H1 (cell line): ENCODE measurements around the gene CALHM2. TPM values are rescaled to one million over a fixed set of nuclear protein-coding genes. Genes with fewer than 3 reads are reported as not detected.

Experiments
- CTCF ChIA-PET: fragments of 300-600 bp; sonication (Branson Sonifier 250); formaldehyde crosslinking; loops from one replicate; lab custom pipeline; 2021; ENCODE audit not compliant: partially characterized antibody; lab: Charles Lee
- POLR2A ChIA-PET: fragments of 300-600 bp; sonication (Branson Sonifier 250); formaldehyde crosslinking; loops from one replicate; lab custom pipeline; 2021; ENCODE audit warnings: inconsistent platforms; ENCODE audit not compliant: partially characterized antibody; lab: Charles Lee
- DNase-seq, 2 experiments: peaks; one replicate each; pipeline versions ENCODE4 v3.0.0 to v3.0.0-alpha.2; 2010 to 2022; ENCODE audit warnings: low spot score in 2 of 2, low read depth in 1 of 2, mixed read lengths in 1 of 2
- FAIRE-seq: peaks from 2 replicates; lab custom pipeline; 2011; peaks lifted over from hg19 to GRCh38; lab: Jason Lieb, UNC
- H2AFZ ChIP-seq: 2 replicates; pipeline ENCODE4 v1.8.1; 2012; ENCODE audit warnings: low read length, inconsistent platforms
- H2AK5ac ChIP-seq: 2 replicates; pipeline ENCODE4 v1.6.1; 2013; ENCODE audit warnings: low read depth, low read length
- H2BK120ac ChIP-seq: replicated peaks from 2 replicates; pipeline ENCODE3; 2013; ENCODE audit warnings: low read depth, low read length, inconsistent platforms
- H2BK12ac ChIP-seq: 2 replicates; pipeline ENCODE4 v1.6.1; 2013; ENCODE audit warnings: low read depth, low read length
- H2BK15ac ChIP-seq: 2 replicates; pipeline ENCODE4 v1.6.1; 2013; ENCODE audit warnings: low read length
- H2BK20ac ChIP-seq: 2 replicates; pipeline ENCODE4 v1.6.1; 2013; ENCODE audit warnings: low read length
- H2BK5ac ChIP-seq: 2 replicates; pipeline ENCODE4 v1.6.1; 2013; ENCODE audit warnings: low read depth, low read length
- H3K14ac ChIP-seq: 2 replicates; pipeline ENCODE4 v1.6.1; 2013; ENCODE audit warnings: inconsistent platforms; ENCODE audit not compliant: insufficient read length
- H3K18ac ChIP-seq: 2 replicates; pipeline ENCODE4 v1.6.1; 2013; ENCODE audit warnings: low read length; ENCODE audit errors: extremely low read depth
- H3K23ac ChIP-seq: 2 replicates; pipeline ENCODE4 v1.6.1; 2013; ENCODE audit warnings: inconsistent platforms; ENCODE audit not compliant: insufficient read length
- H3K23me2 ChIP-seq: 2 replicates; pipeline ENCODE4 v1.6.1; 2013; ENCODE audit warnings: low read depth, low read length
- H3K27ac ChIP-seq: 2 replicates; pipeline ENCODE4 v1.6.1; 2011; ENCODE audit warnings: low read depth, low read length, inconsistent platforms
- H3K27me3 ChIP-seq, 4 experiments: replicated peaks in 1 of 4; 1 replicate in 1 of 4; 2 replicates in 3 of 4; pipeline versions ENCODE4 v1.6.1 to v1.8.1; 2011 to 2013; ENCODE audit warnings: low read length in 3 of 4, mild to moderate bottlenecking in 3 of 4, inconsistent platforms in 2 of 4, mixed read lengths in 2 of 4, moderate library complexity in 1 of 4; ENCODE audit not compliant: control insufficient read depth in 3 of 4, insufficient read depth in 3 of 4; ENCODE audit errors: extremely low read depth in 1 of 4
- H3K36me3 ChIP-seq, 4 experiments: 2 replicates each; pipeline versions ENCODE4 v1.6.1 to v1.8.1; 2011 to 2013; ENCODE audit warnings: mild to moderate bottlenecking in 4 of 4, low read length in 3 of 4, moderate library complexity in 2 of 4, control low read depth in 1 of 4, inconsistent platforms in 1 of 4; ENCODE audit not compliant: insufficient read depth in 4 of 4, control insufficient read depth in 2 of 4
- H3K4ac ChIP-seq: replicated peaks from 2 replicates; pipeline ENCODE3; 2013; ENCODE audit warnings: low read length, low read depth, mixed read lengths, inconsistent platforms; ENCODE audit not compliant: insufficient read length
- H3K4me1 ChIP-seq, 4 experiments: replicated peaks in 1 of 4; 1 replicate in 1 of 4; 2 replicates in 3 of 4; pipeline versions ENCODE4 v1.6.1 to v1.8.1; 2011 to 2013; ENCODE audit warnings: low read length in 3 of 4, inconsistent platforms in 2 of 4, mixed read lengths in 1 of 4; ENCODE audit not compliant: insufficient read depth in 4 of 4, control insufficient read depth in 3 of 4
- H3K4me2 ChIP-seq, 2 experiments: 2 replicates each; pipeline versions ENCODE4 v1.6.1 to v1.8.1; 2011 to 2013; ENCODE audit warnings: low read depth in 2 of 2, low read length in 2 of 2, control low read depth in 1 of 2, inconsistent platforms in 1 of 2, mild to moderate bottlenecking in 1 of 2; ENCODE audit not compliant: insufficient read depth in 1 of 2
- H3K4me3 ChIP-seq, 4 experiments: fragments of 200-600, 300-600 bp in 1 of 4; sonication (generic), shearing (Covaris generic), sonication (Bioruptor Twin) in 1 of 4; 2 replicates each; pipeline versions ENCODE4 v1.5.1 to v1.8.1; 2011 to 2016; ENCODE audit warnings: low read length in 4 of 4, low read depth in 3 of 4, control low read depth in 2 of 4, inconsistent platforms in 2 of 4, mild to moderate bottlenecking in 2 of 4, mixed read lengths in 1 of 4, moderate library complexity in 1 of 4; ENCODE audit not compliant: insufficient read depth in 2 of 4; ENCODE audit errors: extremely low read depth in 1 of 4
- H3K56ac ChIP-seq: replicated peaks from 2 replicates; pipeline ENCODE3; 2013; ENCODE audit warnings: low read depth, mild to moderate bottlenecking, mixed read lengths, low read length, inconsistent platforms; ENCODE audit not compliant: insufficient read length
- H3K79me1 ChIP-seq: 2 replicates; pipeline ENCODE4 v1.6.1; 2013; ENCODE audit warnings: low read depth, low read length, control low read depth
- H3K79me2 ChIP-seq, 2 experiments: 2 replicates each; pipeline versions ENCODE4 v1.6.1 to v1.8.1; 2012 to 2013; ENCODE audit warnings: low read length in 2 of 2, mild to moderate bottlenecking in 2 of 2, inconsistent platforms in 1 of 2; ENCODE audit not compliant: insufficient read depth in 2 of 2, control insufficient read depth in 1 of 2
- H3K9ac ChIP-seq, 4 experiments: replicated peaks in 1 of 4; 1 replicate in 1 of 4; 2 replicates in 3 of 4; pipeline versions ENCODE4 v1.6.1 to v1.8.1; 2011 to 2013; ENCODE audit warnings: low read depth in 3 of 4, low read length in 3 of 4, control low read depth in 2 of 4, mild to moderate bottlenecking in 2 of 4, moderate library complexity in 2 of 4, inconsistent platforms in 1 of 4; ENCODE audit errors: extremely low read depth in 1 of 4
- H3K9me3 ChIP-seq, 2 experiments: 2 replicates each; pipeline versions ENCODE4 v1.6.1 to v1.8.1; 2012 to 2013; ENCODE audit warnings: mild to moderate bottlenecking in 2 of 2, moderate library complexity in 2 of 2, control low read depth in 1 of 2, inconsistent platforms in 1 of 2, low read depth in 1 of 2, low read length in 1 of 2, mixed read lengths in 1 of 2; ENCODE audit not compliant: insufficient read depth in 2 of 2
- H4K20me1 ChIP-seq, 2 experiments: replicated peaks in 1 of 2; 2 replicates each; pipeline versions ENCODE3 to v1.8.1; 2011 to 2013; ENCODE audit warnings: inconsistent platforms in 2 of 2, low read length in 2 of 2, mild to moderate bottlenecking in 1 of 2; ENCODE audit not compliant: insufficient read depth in 2 of 2, control insufficient read depth in 1 of 2
- H4K5ac ChIP-seq: 2 replicates; pipeline ENCODE4 v1.6.1; 2013; ENCODE audit warnings: low read length, low read depth, mixed read lengths, inconsistent platforms; ENCODE audit not compliant: insufficient read length
- H4K8ac ChIP-seq: 2 replicates; pipeline ENCODE4 v1.8.0; 2013; ENCODE audit warnings: mild to moderate bottlenecking, moderate library complexity, low read length, inconsistent platforms; ENCODE audit not compliant: insufficient read depth; ENCODE audit errors: extremely low read depth
- H4K91ac ChIP-seq: replicated peaks from 2 replicates; pipeline ENCODE3; 2013; ENCODE audit warnings: low read length, mixed read lengths, inconsistent platforms; ENCODE audit not compliant: insufficient read length
- CBX5 ChIP-seq: fragments of 300-800, 300-1000 bp; sonication (generic); IDR thresholded peaks from 2 replicates; pipeline ENCODE4 v1.7.1; 2016; ENCODE audit warnings: antibody characterized with exemption, low read length, low read depth
- KDM5A ChIP-seq: fragments of 200-600 bp; IDR thresholded peaks from 2 replicates; pipeline ENCODE4 v1.7.1; 2012; ENCODE audit warnings: mild to moderate bottlenecking, low read length, inconsistent platforms, mixed read lengths
- POU5F1 ChIP-seq: IDR thresholded peaks from 2 replicates; pipeline ENCODE4 v1.6.1; 2011; ENCODE audit warnings: low read depth, mild to moderate bottlenecking, low read length, moderate library complexity
- TAF1 ChIP-seq: IDR thresholded peaks from 2 replicates; pipeline ENCODE4 v1.6.1; 2011; ENCODE audit warnings: mild to moderate bottlenecking, low read depth, low read length
- WGBS, 2 experiments: shearing (Covaris generic) in 1 of 2; methylation state at CpG; one replicate each; pipeline versions ENCODE4 v1.1.6 to v1.1.7; 2013 to 2015; ENCODE audit warnings: low lambda C conversion rate in 2 of 2, mixed read lengths in 2 of 2, inconsistent platforms in 1 of 2, low coverage in 1 of 2, missing lambda C conversion rate in 1 of 2; ENCODE audit not compliant: insufficient replicate concordance in 2 of 2, insufficient coverage in 1 of 2, insufficient read length in 1 of 2; ENCODE audit errors: extremely low coverage in 1 of 2, missing lambda C conversion rate in 1 of 2; 5-methylcytosine and 5-hydroxymethylcytosine counted together
- polyA plus RNA-seq, 7 experiments: library from polyadenylated mRNA; depleted of rRNA in 3 of 7; stranded (reverse) in 5 of 7; unstranded in 2 of 7; fragments of >200 nt in 5 of 7; fragments of 200-250 nt in 2 of 7; gene quantifications; 1 replicate in 5 of 7; 2 replicates in 1 of 7; 4 replicates in 1 of 7; pipeline versions ENCODE4 v1.2.1 to v1.2.3, GENCODE V29; 2011 to 2013; ENCODE audit warnings: missing spikeins in 2 of 7, mixed read lengths in 2 of 7
- total RNA-seq: library from RNA; stranded (reverse); fragmentation: NEBNext Ultra II Directional; extraction: Animal tissue kit (Norgen Biotek cat#: 25700); gene quantifications from 2 replicates; pipeline ENCODE4 v1.2.1, GENCODE V29; 2021

CALHM2 gene
- total and polyA plus RNA-seq, 2 of the 8 experiments (the other 6 are each of a cell fraction or from before 2014, with no cell fraction given) = 1.2 to 2.4 TPM

GRCh38 chr10:103447187-103447586 lies 5.0 kb downstream of the CALHM2 start:
- TF ChIP-seq CBX5 (no peak), KDM5A (no peak), TAF1 (no peak), POU5F1 (no peak)
- POLR2A ChIA-PET = interaction anchor here (2.2 kb wide), 1 partner anchor 23 kb away, joined by 6 read pairs; no protein-coding TSS in a partner anchor

More at GRCh38 chr10:103447187-103447586, 5.0 kb downstream of the CALHM2 start:
- Histone ChIP-seq H3K27ac (no peak overlapping the region), H4K20me1 (peaks cover 3 to 10% of the 10 kb centered on the region in 2 experiments), H3K23ac (no peak overlapping the region), H3K18ac (no peak overlapping the region), H3K4me2 (no peak overlapping the region), H3K79me2 (no peaks in the 10 kb centered on the region), H4K8ac (no peak overlapping the region), H3K9ac (no peak overlapping the region), H2BK20ac (no peak overlapping the region), H3K56ac (no peak overlapping the region), H3K4me1 (peaks cover 0 to 11% (median 2%) of the 10 kb centered on the region in 4 experiments; a peak in 5 of 7 replicates), H2BK12ac (no peak overlapping the region), H2BK120ac (no peak overlapping the region), H2BK5ac (no peak overlapping the region), H2AFZ (no peak overlapping the region), H2BK15ac (no peak overlapping the region), H3K9me3 (no peaks in the 10 kb centered on the region), H3K23me2 (no peaks in the 10 kb centered on the region), H3K27me3 (no peaks in the 10 kb centered on the region), H4K5ac (no peak overlapping the region), H3K79me1 (no peaks in the 10 kb centered on the region; the same call in 1 of the 2 replicates), H3K4ac (no peak overlapping the region), H3K36me3 (peaks cover 26 to 52% (median 45%) of the 10 kb centered on the region in 4 experiments), H3K14ac (no peak overlapping the region), H3K4me3 (no peak overlapping the region), H2AK5ac (no peak overlapping the region), H4K91ac (no peak overlapping the region)
- CTCF ChIA-PET = interaction anchor here (1.0 to 4.9 kb wide), 3 partner anchors 24 to 38 kb away, joined by 3 to 30 read pairs (median 4); no protein-coding TSS in a partner anchor
- FAIRE-seq (no peak), DNase-seq (no peak)
- 96% methylated on average over 23 of the region's 23 CpGs; no CpG with 5 or more reads in 1 of the 2 experiments for WGBS, 2 experiments
